B cell (primary cell): ENCODE measurements around the gene MTHFD1L. TPM values are rescaled to one million over a fixed set of nuclear protein-coding genes. Genes with fewer than 3 reads are reported as not detected.

Experiments used
- ATAC-seq: fragments of 200-7000 bp; cut with Tn5 transposase; one replicate; pipeline ENCODE4 v1.10.0; 2021; ENCODE audit warnings: low read depth, mild to moderate bottlenecking, moderate number of reproducible peaks, moderate library complexity
- CTCF ChIA-PET: fragments of 350-600 bp; sonication (Branson Sonifier 250); formaldehyde crosslinking; loops from one replicate; lab custom pipeline; 2021; ENCODE audit warnings: antibody characterized with exemption, inconsistent platforms; lab: Charles Lee
- POLR2A ChIA-PET: fragments of 350-600 bp; sonication (Branson Sonifier 250); formaldehyde crosslinking; loops from one replicate; lab custom pipeline; 2021; ENCODE audit warnings: antibody characterized with exemption; lab: Charles Lee
- DNase-seq: peaks from one replicate; pipeline ENCODE4 v3.0.0; 2013
- H2AFZ ChIP-seq: 2 replicates; pipeline ENCODE4 v1.6.1; 2012; ENCODE audit warnings: mild to moderate bottlenecking, low read depth, low read length; ENCODE audit not compliant: insufficient read depth, poor library complexity, severe bottlenecking
- H3K27ac ChIP-seq, 2 donors: 1 replicate in 1 of 2; 2 replicates in 1 of 2; pipeline ENCODE4 v1.5.1; 2012 to 2013; ENCODE audit warnings: low read length in 2 of 2, mild to moderate bottlenecking in 2 of 2, moderate library complexity in 1 of 2
- H3K27me3 ChIP-seq, 4 experiments: fragments of 200-600 bp in 1 of 4; sonication (generic) in 1 of 4; replicated peaks in 1 of 4; 1 replicate in 2 of 4; 2 replicates in 2 of 4; pipeline versions ENCODE4 v1.6.1 to v1.7.0; 2013 to 2016; ENCODE audit warnings: low read length in 3 of 4, mild to moderate bottlenecking in 2 of 4, mixed read lengths in 1 of 4, moderate library complexity in 1 of 4; ENCODE audit not compliant: insufficient read depth in 4 of 4, control insufficient read depth in 3 of 4; ENCODE audit errors: control extremely low read depth in 1 of 4
- H3K36me3 ChIP-seq, 2 experiments: replicated peaks in 1 of 2; 1 replicate in 1 of 2; 2 replicates in 1 of 2; pipeline versions ENCODE4 v1.6.1 to v1.7.1; 2013; ENCODE audit warnings: low read length in 1 of 2; ENCODE audit not compliant: insufficient read depth in 2 of 2, control insufficient read depth in 1 of 2; ENCODE audit errors: control extremely low read depth in 1 of 2, extremely low read depth in 1 of 2
- H3K4me1 ChIP-seq, 2 donors: fragments of 200-600 bp in 1 of 2; sonication (generic) in 1 of 2; 1 replicate in 1 of 2; 2 replicates in 1 of 2; pipeline versions ENCODE4 v1.5.1 to v1.6.1; 2013 to 2017; ENCODE audit warnings: low read length in 2 of 2; ENCODE audit not compliant: control insufficient read depth in 2 of 2, insufficient read depth in 2 of 2
- H3K4me2 ChIP-seq: replicated peaks from 2 replicates; pipeline ENCODE3; 2012; ENCODE audit warnings: mild to moderate bottlenecking, low read depth, low read length; ENCODE audit not compliant: poor library complexity, severe bottlenecking
- H3K4me3 ChIP-seq, 5 experiments: fragments of 200-600 bp in 1 of 5; sonication (generic) in 1 of 5; 1 replicate in 3 of 5; 2 replicates in 2 of 5; pipeline versions ENCODE4 v1.5.1 to v1.7.0; 2011 to 2016; ENCODE audit warnings: low read length in 4 of 5, mild to moderate bottlenecking in 4 of 5, low read depth in 2 of 5, control low read depth in 1 of 5, moderate library complexity in 1 of 5; ENCODE audit not compliant: insufficient read depth in 1 of 5; ENCODE audit errors: control extremely low read depth in 1 of 5, extremely low read depth in 1 of 5
- H3K79me2 ChIP-seq: fragments of 200-600 bp; sonication (generic); one replicate; pipeline ENCODE4 v1.6.0; 2016; ENCODE audit warnings: low read length; ENCODE audit not compliant: control insufficient read depth, insufficient read depth
- H3K9ac ChIP-seq: fragments of 200-600 bp; sonication (generic); 2 replicates; pipeline ENCODE4 v1.6.1; 2017; ENCODE audit warnings: mild to moderate bottlenecking, low read length, moderate library complexity
- H3K9me3 ChIP-seq, 3 donors: one replicate each; pipeline versions ENCODE4 v1.6.1 to v1.7.1; 2013; ENCODE audit warnings: low read length in 2 of 3; ENCODE audit not compliant: control insufficient read depth in 2 of 3, insufficient read depth in 1 of 3; ENCODE audit errors: control extremely low read depth in 1 of 3
- H4K20me1 ChIP-seq: 2 replicates; pipeline ENCODE4 v1.6.0; 2012; ENCODE audit warnings: mild to moderate bottlenecking, low read length; ENCODE audit not compliant: insufficient read depth, control insufficient read depth, poor library complexity, severe bottlenecking
- H3K27ac Mint-ChIP-seq: one replicate; pipeline ENCODE4 v1.8.0; 2021; ENCODE audit warnings: mixed read lengths
- H3K27me3 Mint-ChIP-seq: one replicate; pipeline ENCODE4 v1.8.0; 2021; ENCODE audit warnings: mixed read lengths
- H3K4me1 Mint-ChIP-seq: one replicate; pipeline ENCODE4 v1.8.0; 2021; ENCODE audit warnings: mixed read lengths
- H3K4me3 Mint-ChIP-seq: one replicate; pipeline ENCODE4 v1.8.0; 2021; ENCODE audit warnings: mixed read lengths
- H3K9me3 Mint-ChIP-seq: one replicate; pipeline ENCODE4 v1.8.0; 2022; ENCODE audit warnings: mixed read lengths; ENCODE audit not compliant: insufficient read depth
- EZH2 ChIP-seq: IDR thresholded peaks from 2 replicates; pipeline ENCODE4 v1.6.1; 2012; ENCODE audit warnings: borderline replicate concordance, low read depth, mild to moderate bottlenecking, moderate library complexity, low read length; ENCODE audit not compliant: insufficient read depth, poor library complexity, severe bottlenecking
- WGBS: methylation state at CpG from one replicate; pipeline ENCODE4 v1.1.5; 2013; ENCODE audit warnings: missing lambda C conversion rate; ENCODE audit not compliant: insufficient coverage; 5-methylcytosine and 5-hydroxymethylcytosine counted together
- intact Hi-C: fragments of 100-400 bp; cut with micrococcal nuclease; formaldehyde crosslinking; loops from one replicate; pipeline ENCODE4 v1.10.0; 2022
- polyA plus RNA-seq: library from polyadenylated mRNA; depleted of rRNA; stranded (reverse); fragments of >200 nt; gene quantifications from 2 replicates; pipeline ENCODE4 v1.2.3, GENCODE V29; 2012
- total RNA-seq, 2 donors: library from RNA; stranded (reverse); fragments of 120-200 nt in 1 of 2; gene quantifications; 1 replicate in 1 of 2; 2 replicates in 1 of 2; pipeline versions ENCODE4 v1.2.3 to v1.2.4, GENCODE V29; 2013 to 2022
- TF ChIP-seq, protein P1 (sequence below): fragments of 200-600 bp; IDR thresholded peaks from one replicate; pipeline ENCODE4 v1.8.0; 2022; ENCODE audit warnings: antibody characterized with exemption, mild to moderate bottlenecking

MTHFD1L gene
- total and polyA plus RNA-seq, 2 donors (not counting 1 experiment from before 2014, with no cell fraction given), result 2.9 to 16.1 TPM

DNA sequence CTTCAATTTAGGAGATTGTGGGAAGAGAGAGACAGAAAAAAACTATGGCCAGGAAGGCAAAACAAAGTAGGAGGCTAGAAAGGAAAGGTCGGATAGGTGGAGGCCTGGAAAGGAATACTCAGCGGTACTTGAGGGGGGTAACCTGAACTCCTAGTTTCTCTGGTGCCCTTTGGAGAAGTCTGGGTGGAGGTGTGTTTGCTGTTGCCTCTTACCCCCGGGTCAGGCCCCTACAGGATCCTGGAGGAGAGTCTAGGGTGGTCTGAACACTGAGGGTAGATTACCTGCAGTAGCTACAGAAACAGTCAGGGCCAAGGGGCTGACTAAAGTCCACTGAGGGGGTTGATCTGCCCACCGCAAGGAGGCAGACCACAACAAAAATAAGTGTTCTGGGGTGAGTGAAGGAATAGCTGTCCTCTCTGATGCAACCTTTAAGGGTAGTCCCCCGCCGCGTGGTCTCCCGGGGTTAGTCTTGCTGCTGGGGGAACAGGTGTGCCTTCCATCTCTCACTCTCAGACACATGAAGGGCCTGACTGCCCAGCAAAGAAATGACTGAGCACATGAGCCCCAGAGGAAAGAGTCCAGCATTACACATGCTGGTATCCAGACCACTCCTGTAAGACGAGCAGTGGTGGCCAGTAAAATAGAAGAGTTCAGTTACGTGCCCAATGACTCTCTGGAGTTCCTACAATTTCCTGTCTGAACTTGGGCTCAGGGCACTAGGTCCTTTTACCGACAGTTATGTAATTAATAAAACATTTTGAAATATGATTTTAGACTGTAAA is 59.5 kb downstream of the MTHFD1L start:
- Mint-ChIP-seq H3K27ac (peak overlapping the region; percentile 75), H3K4me3 (no peak overlapping the region), H3K9me3 (no peaks in the 10 kb centered on the region), H3K4me1 (peaks cover 25% of the 10 kb centered on the region), H3K27me3 (no peaks in the 10 kb centered on the region)
- H4K20me1 ChIP-seq, result no peaks in the 10 kb centered on the region
- TF ChIP-seq, protein P1, sequence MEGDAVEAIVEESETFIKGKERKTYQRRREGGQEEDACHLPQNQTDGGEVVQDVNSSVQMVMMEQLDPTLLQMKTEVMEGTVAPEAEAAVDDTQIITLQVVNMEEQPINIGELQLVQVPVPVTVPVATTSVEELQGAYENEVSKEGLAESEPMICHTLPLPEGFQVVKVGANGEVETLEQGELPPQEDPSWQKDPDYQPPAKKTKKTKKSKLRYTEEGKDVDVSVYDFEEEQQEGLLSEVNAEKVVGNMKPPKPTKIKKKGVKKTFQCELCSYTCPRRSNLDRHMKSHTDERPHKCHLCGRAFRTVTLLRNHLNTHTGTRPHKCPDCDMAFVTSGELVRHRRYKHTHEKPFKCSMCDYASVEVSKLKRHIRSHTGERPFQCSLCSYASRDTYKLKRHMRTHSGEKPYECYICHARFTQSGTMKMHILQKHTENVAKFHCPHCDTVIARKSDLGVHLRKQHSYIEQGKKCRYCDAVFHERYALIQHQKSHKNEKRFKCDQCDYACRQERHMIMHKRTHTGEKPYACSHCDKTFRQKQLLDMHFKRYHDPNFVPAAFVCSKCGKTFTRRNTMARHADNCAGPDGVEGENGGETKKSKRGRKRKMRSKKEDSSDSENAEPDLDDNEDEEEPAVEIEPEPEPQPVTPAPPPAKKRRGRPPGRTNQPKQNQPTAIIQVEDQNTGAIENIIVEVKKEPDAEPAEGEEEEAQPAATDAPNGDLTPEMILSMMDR, result no peak
- TF ChIP-seq EZH2, result no peak
- intact Hi-C loops, result no loop called here
- H3K4me3 ChIP-seq, result no peak overlapping the region
- no peak overlapping the region for H3K4me2 ChIP-seq
- no peaks in the 10 kb centered on the region for H3K79me2 ChIP-seq
- DNase-seq (no peak), ATAC-seq (no peak)
- H3K9ac ChIP-seq, result no peak overlapping the region
- H3K27me3 ChIP-seq, result no peaks in the 10 kb centered on the region
- ChIA-PET CTCF (interaction anchor here (2.4 kb wide), 1 partner anchor 35 kb away, joined by 7 read pairs; no protein-coding TSS in a partner anchor), POLR2A (no interaction called here)
- peaks cover 14% of the 10 kb centered on the region in 2 donors for H3K4me1 ChIP-seq
- H2AFZ ChIP-seq, result no peak overlapping the region
- no peak overlapping the region for H3K27ac ChIP-seq
- peaks cover 7 to 11% of the 10 kb centered on the region in 2 experiments for H3K36me3 ChIP-seq
- WGBS, result 100% methylated on average over 4 of the region's 11 CpGs
- H3K9me3 ChIP-seq, result no peaks in the 10 kb centered on the region

DNA sequence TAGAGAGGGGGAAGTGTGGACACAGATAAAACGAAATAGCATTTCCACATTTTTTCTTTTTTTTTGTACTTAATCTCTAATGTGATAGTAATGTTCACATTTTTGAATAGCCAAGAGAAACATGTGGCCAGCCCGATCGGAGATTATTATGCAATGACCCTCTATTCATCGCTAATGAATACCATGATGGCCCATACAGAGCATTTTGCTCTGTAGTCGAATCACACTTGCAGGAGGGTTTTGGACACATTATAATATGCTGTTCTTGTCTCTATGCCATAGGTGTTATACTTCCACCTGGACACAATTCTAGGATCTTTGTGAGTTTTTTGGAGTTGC is 60.1 kb downstream of the MTHFD1L start:
- Histone ChIP-seq H3K27me3 (no peaks in the 10 kb centered on the region), H4K20me1 (no peaks in the 10 kb centered on the region), H3K27ac (no peak overlapping the region), H3K36me3 (peaks cover 7 to 9% of the 10 kb centered on the region in 2 experiments), H3K9ac (no peak overlapping the region), H3K4me3 (no peak overlapping the region), H3K4me1 (peaks cover 14% of the 10 kb centered on the region in 2 donors), H3K4me2 (no peak overlapping the region), H2AFZ (no peak overlapping the region), H3K9me3 (no peaks in the 10 kb centered on the region), H3K79me2 (no peaks in the 10 kb centered on the region)
- ATAC-seq, result no peak
- intact Hi-C loops, result no loop called here
- no peak overlapping the region for H3K27ac Mint-ChIP-seq
- CTCF ChIA-PET, result no interaction called here
- POLR2A ChIA-PET, result no interaction called here
- H3K27me3 Mint-ChIP-seq, result no peaks in the 10 kb centered on the region
- no CpG with 5 or more reads among the region's 5 CpGs for WGBS
- TF ChIP-seq EZH2, result no peak
- TF ChIP-seq, protein P1, result no peak
- DNase-seq, result no peak
- H3K4me3 Mint-ChIP-seq, result no peak overlapping the region
- peaks cover 25% of the 10 kb centered on the region for H3K4me1 Mint-ChIP-seq
- no peaks in the 10 kb centered on the region for H3K9me3 Mint-ChIP-seq
